NOMO-1 treated with dmso at 0.1 percent for 144 hours (cell line): Measurements from ENCODE around the gene LENEP.

ENCODE experiments used
- DNase-seq: peaks from one replicate; lab custom pipeline; 2025; ENCODE audit not compliant: unreplicated experiment; lab: John Stamatoyannopoulos, UW

LENEP gene

GRCh38 chr1:155010211-155010918 lies 17.0 kb downstream of the LENEP start:
- DNase-seq: no peak

GRCh38 chr1:155011004-155011416 lies 17.6 kb downstream of the LENEP start:
- no peak for DNase-seq

- no peak for DNase-seq
Measured at GRCh38 chr1:155011437-155012025, 18.1 kb downstream of the LENEP start.

GRCh38 chr1:155012026-155012546 lies 18.7 kb downstream of the LENEP start:
- no peak for DNase-seq

GRCh38 chr1:155012776-155013602 lies 19.6 kb downstream of the LENEP start:
- DNase-seq: no peak

- no peak for DNase-seq
Measured at GRCh38 chr1:155013632-155014031, 20.2 kb downstream of the LENEP start.

GRCh38 chr1:155014709-155015508 lies 21.5 kb downstream of the LENEP start:
- DNase-seq: no peak

- no peak for DNase-seq
Measured at GRCh38 chr1:155015527-155016230, 22.3 kb downstream of the LENEP start.

- DNase-seq: no peak
Measured at GRCh38 chr1:155016231-155016831, 22.9 kb downstream of the LENEP start.

- DNase-seq: peak; percentile 73
Measured at GRCh38 chr1:155017041-155017945, 23.9 kb downstream of the LENEP start.

- DNase-seq: no peak
Measured at GRCh38 chr1:155017946-155018316, 24.5 kb downstream of the LENEP start.

- no peak for DNase-seq
Measured at GRCh38 chr1:155018617-155019348, 25.4 kb downstream of the LENEP start.

GRCh38 chr1:155019377-155020245 lies 26.2 kb downstream of the LENEP start:
- DNase-seq: no peak

GRCh38 chr1:155022136-155022926 lies 28.9 kb downstream of the LENEP start:
- DNase-seq: no peak

- no peak for DNase-seq
Measured at GRCh38 chr1:155022927-155023236, 29.5 kb downstream of the LENEP start.

GRCh38 chr1:155023627-155024026 lies 30.2 kb downstream of the LENEP start:
- DNase-seq: no peak

GRCh38 chr1:155024315-155024714 lies 30.9 kb downstream of the LENEP start:
- no peak for DNase-seq
